Left hindlimb (tissue), 1 donor: Measurements from ENCODE around the gene DDX54.
A peak's percentile ranks its signal among the peaks of the same experiment; 100 is the strongest.

Experiments
- DNase-seq: peaks from one replicate; pipeline ENCODE4 v3.0.0-alpha.2; 2018

Gene DDX54, protein sequence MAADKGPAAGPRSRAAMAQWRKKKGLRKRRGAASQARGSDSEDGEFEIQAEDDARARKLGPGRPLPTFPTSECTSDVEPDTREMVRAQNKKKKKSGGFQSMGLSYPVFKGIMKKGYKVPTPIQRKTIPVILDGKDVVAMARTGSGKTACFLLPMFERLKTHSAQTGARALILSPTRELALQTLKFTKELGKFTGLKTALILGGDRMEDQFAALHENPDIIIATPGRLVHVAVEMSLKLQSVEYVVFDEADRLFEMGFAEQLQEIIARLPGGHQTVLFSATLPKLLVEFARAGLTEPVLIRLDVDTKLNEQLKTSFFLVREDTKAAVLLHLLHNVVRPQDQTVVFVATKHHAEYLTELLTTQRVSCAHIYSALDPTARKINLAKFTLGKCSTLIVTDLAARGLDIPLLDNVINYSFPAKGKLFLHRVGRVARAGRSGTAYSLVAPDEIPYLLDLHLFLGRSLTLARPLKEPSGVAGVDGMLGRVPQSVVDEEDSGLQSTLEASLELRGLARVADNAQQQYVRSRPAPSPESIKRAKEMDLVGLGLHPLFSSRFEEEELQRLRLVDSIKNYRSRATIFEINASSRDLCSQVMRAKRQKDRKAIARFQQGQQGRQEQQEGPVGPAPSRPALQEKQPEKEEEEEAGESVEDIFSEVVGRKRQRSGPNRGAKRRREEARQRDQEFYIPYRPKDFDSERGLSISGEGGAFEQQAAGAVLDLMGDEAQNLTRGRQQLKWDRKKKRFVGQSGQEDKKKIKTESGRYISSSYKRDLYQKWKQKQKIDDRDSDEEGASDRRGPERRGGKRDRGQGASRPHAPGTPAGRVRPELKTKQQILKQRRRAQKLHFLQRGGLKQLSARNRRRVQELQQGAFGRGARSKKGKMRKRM

DNA sequence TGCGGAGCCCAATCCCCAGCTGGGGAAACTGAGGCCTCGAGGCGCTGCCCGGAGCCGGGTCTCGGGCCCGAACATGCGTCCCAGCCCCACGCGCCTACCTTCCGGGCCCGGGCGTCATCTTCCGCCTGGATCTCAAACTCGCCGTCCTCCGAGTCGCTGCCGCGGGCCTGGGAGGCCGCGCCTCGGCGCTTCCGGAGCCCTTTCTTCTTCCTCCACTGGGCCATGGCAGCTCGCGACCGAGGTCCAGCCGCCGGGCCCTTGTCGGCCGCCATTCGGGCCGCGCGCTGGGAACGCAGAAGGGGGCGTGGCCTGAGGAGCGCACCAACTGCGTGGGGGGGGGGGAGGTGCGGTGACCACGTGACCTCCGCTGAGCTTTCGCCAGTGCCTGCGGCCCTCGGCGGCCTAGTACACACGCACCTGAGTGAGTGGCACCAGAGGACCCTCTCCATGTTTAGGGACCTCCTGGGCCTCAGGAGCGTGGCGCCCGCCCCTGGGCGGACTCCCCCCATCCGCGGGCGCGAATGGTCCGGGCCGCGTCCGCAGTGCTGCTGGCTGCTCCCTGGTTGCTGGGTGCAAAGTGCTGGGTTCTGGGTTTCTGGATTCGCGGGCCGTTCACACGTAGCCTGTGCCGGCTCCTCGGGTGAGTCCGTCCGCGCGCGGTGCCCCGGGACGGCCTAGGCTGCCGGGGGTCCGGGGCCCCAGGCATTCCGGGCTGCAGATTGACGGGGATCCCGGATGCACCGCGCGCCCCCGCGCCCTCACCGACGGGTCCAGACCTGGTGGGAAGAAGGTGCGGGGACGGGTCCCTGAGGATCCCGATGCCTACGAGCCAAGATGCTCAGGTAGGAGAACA, at the start of gene DDX54, which contains the start of gene RITA1:
Gene DDX54 (minus strand): TSS at position 299 of the 853 bp plus-strand sequence. CDS start 27 bp downstream, at position 272.
Gene RITA1 (plus strand): TSS at position 542 of the 853 bp plus-strand sequence. CDS start 1,026 bp downstream, outside the sequence.
- DNase-seq, result peak; percentile 89

DNA sequence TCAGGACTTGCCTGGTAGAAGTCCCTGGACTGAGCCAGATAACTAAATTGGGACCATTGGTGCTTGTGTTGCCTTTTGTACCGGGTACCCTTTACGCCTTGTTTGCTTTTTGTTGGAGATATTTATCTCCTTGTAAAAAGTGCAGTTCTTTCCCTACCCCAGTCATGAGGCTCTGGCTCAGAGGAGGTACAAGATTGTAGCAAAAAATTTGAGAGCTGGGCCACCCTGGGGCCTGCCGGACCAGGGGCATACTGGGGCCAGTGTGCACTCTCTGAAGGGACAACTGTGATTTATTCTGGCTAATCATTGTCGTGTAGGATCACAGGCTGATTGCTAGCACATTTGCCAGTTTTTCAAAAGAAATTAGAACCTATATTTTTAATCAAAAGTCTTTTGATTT, 49.2 kb upstream of the DDX54 start:
- no peak for DNase-seq

DNA sequence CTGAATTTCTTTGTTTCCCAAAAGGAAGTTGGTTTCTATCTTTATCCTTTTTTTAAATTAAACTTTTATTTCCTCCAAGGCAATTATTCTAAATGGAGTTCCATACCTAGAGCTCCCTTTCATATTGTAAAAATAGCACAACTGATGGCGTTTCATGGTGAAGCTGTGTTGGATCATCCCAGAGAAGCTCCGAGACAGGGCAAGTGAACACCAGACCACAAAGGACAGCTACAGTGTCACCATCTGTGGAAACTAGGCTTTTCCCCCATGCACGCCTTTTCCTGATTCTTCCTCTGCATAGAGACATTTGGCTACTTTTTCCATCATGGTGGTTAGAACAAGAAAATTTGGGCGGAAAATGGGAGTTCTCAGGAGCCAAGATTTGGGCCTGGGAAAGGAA, 48.7 kb upstream of the DDX54 start:
- no peak for DNase-seq

DNA sequence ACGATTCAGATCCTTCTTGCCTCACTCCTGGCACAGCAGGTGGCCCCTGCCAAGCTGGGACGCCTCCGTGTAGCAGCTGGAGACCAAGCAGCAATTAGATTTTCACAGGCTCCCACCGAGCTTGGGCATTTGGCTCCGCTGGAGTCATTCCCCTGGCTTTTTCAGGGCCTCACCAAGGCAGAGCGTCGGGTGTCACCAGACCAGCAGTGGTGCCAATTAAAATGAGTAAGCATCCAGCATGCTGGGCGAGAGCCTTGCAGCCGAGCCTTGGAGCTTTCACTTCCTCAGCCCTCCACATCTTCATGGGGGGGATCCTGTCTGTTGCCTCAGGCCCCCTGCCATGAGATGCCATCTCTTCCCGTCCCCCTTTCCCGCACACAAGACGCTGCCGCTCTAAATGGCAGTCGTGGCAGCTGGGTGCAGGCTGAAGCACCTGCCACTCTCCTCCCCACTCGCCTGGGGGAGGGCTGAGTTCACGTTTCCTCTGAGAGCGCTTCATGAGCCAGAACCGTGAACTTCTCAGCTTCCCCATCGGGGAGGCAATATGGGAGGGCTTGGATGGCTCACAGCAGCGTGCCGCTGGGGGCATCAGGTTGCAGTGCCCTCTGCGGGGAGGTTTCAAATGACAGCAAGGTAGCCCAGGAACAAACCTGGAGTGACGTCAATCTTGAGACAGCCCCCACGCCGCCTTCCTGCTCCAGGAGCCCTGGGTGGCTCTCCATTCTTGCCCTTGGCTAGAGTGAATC, 47.7 kb upstream of the DDX54 start:
- peak; percentile 66 for DNase-seq

DNA sequence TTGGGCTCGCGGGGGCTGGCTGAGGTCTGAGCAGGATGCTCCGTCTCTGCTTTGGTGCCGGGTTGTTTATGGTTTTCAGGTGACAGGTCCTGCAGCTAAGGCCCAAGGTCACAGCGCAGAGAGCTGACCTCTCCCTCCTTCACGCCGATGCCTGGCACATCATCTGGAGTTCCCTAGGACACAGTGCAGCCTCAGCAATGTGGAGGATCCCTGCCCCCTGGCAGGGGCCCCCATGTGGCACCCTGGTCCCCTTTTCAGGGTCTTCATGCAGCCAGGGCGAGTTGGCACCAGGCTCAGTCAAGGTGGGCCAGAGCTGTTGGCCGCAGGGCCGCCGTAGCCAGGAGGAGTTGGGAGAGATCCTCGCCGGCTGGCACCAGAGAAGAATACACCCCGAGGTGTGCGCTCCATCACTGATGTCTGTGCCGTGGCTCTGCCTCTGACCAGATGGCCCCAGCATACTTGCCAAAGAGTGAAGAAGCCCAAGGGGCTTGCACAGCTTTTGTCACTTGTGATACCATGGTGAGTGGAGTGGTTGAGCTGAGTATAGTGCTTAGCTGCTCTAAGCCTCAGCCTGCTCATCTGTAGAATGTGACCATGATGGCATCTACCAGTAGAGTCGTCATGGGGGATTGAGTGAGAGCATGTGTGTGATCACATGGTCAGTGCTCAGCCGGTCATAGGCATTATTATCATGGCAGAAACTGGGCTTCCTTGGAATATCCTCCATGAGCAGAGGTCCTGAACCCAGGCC, 47.0 kb upstream of the DDX54 start:
- no peak for DNase-seq

DNA sequence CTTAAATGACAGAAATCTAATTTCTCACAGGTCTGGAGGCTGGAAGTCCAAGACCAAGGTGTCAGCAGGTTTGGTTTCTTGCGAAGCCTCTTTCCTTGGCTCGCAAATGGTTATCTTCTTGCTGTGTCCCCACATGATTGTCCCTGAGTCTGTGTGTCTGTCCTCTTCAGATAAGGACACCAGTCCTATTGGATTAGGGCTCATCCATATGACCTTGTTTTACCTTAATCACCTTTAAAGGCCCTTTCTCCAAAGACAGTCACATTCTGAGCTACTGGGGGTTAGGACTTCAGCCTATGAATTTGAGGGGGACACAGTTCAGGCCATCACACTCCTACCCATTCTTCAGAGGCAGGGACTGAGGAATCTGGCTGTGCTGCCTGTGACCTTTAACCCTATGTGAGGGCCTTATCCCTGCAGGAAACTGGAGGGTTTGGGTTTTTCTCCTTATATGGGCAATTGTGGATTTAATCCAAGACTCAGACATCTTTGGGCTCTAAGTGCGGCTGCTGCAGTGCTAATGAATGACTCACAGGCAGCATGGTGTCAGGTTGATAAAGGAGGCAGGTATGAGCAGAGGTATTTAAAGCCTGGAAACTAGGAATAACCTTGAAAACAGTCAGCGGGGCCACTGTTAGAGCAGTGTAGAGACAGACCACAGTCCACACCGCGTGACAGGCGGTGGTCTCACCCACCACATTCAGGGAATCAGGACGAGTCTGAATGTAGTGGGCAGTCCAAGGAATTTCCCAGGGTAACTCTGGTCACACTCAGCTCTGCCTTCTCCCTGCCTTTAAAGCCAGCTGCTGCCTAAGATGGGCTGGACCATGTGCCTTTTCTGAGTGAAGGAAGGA, 46.2 kb upstream of the DDX54 start:
- no peak for DNase-seq

DNA sequence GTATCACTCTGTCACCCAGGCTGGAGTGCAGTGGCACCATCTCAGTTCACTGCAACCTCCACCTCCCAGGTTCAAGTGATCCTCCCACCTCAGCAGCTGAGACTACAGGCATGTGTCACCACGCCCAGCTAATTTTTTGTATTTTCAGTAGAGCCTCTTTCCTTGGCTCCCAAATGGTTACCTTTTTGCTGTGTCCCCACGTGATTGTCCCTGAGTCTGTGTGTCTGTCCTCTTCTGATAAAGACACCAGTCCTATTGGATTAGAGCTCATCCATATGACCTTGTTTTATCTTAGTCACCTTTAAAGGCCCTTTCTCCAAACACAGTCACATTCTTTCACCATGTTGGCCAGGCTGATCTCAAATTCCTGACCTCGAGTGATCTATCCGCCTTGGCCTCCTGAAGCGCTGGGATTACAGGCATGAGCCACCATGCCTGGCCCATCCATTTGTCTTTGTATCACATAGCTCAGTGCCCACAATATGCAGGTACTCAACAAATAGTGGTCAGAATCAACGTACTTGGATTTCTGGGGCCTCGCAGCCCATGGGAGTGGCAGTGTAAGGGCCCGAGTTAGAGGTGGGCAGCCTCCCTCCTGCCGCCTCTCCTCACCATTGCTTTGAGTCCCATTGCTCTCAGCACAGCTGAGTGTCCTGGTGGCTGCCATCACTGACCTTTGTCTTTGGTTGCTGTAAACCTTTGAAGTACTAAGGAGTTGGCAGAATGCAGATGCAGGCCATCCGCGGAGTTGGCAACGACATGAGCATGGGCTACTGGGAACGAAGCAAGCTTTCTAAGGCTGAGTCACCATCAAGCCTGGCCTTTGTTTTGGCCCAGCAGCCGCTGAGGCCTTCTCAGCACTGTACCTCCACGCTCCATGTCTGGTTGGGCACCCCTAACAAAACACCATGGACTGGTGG, 45.3 kb upstream of the DDX54 start:
- no peak for DNase-seq

DNA sequence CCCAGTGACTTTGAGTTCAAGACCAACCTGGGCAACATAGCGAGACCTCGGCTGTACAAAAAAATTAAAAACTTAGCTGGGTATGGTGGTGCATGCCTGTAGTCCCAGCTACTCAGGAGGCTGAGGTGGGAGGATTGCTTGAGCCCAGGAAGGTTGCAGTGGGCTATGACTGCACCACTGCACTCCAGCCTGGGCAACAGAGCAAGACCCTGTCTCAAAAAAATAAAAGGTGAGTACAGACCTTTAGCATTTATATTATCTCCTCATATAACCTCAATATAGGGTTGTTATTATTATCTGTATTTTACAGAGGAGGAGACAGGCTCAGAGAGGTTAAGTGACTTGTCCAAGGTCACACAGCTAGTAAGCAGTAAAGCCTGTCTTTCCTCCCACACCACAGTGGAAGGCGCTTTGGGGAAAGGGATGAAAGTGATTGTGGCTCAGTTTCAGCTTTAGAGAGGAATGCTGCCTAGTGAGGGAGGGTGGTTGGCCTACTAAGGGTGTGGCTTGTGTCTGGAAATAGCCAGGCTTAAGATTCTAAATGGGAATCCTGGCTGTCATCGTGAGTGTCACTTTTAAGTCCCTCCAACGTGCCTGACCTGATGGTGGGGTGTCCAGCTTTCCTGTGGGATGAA, 43.2 kb upstream of the DDX54 start:
- DNase-seq, result no peak

DNA sequence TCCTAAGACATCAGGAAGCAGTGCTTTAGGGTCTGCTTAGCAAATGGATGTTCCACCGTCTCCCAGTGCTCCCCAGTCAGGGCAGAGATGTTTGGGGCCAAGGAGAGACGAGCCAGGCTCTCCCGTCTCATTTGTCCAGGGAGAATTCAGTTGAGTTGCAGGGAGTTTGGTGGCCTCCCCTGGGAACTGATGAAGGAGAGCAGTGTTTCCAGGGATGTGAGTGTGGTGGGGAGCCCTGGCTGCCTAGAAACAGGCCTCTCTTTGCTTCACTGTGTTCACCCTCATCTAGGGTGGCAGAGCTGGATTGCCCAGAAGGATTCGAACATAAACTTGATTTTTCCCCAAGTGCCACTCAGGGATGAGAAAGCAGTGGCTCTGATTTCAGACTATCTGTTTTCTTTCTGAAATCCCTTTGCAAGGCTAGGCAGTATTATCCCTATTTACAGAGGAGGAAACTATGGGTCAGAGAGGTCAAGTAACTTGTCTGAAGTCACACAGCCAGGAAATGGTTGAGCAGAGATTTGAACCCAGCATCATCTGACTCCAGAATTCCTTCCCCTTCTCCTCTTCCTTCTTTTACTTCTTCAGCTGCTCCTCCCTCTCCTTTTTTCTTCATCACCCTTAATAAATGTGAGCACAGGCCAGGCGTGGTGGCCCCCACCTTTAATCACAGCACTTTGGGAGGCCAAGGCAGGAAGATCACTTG, 42.6 kb upstream of the DDX54 start:
- DNase-seq, result no peak

DNA sequence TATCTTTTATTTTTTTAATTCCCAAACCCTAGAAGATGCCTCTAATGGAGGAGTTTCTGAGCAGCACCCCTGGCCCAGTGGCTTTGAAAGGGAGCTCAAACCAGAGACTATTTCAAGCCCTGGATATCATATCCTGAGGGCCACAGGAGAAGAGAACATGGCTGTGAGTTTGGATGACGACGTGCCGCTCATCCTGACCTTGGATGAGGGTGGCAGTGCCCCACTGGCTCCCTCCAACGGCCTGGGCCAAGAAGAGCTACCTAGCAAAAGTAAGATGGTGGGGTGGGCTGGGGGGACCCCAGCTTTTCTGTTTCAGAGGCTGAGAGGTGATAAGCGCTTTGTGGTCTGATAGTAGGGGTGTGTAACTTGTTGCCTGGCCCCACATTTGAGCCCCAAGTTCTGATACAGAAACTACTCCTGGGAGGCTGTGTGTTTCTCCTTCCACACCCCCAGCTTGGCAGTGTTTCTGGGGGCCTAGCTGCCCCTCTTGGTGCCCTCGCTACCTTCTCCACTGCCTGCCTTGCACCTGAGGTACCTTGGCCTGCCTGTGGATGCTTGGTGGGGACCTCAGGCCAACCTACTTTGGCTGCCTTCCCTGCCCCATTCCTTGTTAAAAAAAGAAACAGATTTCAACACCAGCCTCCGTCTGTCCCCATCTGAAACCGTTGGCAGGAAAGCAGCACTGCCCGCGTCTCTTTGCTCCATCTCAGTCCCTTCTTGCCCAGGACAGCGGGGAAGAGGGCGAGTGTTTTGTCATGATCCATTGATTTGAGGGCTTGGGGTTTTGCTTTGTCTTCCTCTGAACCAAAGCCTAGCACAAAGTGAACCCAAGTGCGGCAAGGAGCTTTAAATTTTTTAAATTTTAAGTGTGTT, 41.7 kb upstream of the DDX54 start:
- DNase-seq, result no peak

DNA sequence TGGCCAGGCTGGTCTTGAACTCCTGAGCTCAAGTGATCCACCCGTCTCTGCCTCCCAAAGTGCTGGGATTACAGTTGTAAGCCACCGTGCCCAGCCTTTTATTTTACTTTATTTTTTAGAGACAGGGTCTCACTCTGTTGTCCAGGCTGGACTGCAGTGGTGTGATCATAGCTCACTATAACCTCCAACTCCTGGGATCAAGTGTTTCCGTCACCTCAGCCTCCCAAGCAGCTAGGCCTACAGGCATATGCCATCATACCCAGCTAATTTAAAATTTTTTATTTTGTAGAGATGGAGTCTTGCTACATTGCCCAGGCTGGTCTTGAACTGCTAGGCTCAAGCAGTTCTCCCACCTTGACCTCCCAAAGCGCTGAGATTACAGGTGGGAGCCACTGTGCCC, 39.7 kb upstream of the DDX54 start:
- no peak for DNase-seq

DNA sequence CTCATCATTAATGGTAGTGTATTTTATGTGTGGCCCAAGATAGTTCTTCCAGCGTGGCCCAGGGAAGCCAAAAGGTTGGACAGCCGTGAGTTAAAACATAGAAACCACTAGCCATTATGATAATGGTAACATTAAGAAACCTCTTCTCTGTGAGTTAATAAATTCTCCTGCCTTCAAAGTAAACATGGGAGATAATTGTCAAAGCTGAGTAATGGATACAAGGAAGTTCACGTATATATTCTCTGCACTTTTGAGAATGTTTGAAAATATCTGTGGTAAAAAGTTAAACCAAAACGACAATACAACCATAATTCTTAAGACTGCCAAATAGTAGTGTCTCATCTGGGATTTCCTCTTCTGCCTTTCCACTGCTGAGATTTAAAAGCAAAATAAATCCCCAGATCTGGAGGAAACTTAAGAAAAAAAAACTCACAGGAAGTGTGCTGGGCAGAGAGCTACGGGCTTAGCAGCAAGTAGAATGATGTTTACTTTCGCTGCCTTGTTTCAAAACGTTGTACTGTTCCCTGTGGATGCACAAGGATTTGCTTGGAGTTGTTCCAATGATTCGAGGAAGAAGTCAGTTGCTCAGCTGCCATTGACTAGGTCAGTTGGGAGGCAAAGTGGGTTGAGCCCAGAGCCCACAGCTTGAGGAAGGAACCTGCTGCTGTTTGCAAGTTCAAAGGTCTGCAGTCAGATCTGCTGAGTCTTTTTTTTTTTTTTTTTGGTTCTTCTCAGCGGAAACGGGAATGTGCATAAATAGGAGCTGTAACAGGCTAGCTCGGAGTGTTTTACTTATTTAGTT, 37.7 kb upstream of the DDX54 start:
- DNase-seq, result peak; percentile 64

DNA sequence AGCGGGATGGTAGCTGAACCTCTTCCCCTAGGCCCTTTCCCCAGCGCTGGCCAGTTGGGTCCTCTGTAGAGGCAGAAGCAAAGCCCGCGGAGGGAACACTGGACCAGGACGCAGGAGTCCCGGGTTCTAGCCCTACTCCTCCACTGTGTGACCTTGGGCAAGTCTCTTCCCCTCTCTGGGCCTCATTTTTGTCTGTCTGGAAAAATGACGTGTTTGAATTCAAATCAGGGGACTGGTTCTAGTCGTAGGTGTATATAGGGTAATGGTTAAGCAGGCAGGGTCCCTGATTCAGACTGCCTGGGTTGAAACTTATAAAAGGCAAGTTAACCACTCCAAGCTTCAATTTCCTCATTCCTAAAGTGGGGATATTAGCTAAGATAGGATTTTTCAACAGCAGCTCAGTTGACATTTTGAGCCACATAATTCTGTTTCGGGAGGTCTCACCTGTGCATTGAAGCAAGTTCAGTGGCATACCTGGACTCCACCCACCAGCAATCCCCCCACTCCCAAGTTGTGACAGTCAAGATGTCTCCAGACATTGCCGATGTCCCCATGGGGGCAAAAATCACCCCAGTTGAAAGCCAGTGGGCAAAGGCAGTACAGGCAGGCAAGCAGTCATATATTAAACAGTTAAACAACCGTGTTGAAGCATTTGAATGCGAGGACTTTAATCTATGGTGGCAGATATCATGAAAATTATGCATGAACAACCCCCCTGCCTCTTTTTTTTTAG, 36.9 kb upstream of the DDX54 start:
- DNase-seq, result no peak

DNA sequence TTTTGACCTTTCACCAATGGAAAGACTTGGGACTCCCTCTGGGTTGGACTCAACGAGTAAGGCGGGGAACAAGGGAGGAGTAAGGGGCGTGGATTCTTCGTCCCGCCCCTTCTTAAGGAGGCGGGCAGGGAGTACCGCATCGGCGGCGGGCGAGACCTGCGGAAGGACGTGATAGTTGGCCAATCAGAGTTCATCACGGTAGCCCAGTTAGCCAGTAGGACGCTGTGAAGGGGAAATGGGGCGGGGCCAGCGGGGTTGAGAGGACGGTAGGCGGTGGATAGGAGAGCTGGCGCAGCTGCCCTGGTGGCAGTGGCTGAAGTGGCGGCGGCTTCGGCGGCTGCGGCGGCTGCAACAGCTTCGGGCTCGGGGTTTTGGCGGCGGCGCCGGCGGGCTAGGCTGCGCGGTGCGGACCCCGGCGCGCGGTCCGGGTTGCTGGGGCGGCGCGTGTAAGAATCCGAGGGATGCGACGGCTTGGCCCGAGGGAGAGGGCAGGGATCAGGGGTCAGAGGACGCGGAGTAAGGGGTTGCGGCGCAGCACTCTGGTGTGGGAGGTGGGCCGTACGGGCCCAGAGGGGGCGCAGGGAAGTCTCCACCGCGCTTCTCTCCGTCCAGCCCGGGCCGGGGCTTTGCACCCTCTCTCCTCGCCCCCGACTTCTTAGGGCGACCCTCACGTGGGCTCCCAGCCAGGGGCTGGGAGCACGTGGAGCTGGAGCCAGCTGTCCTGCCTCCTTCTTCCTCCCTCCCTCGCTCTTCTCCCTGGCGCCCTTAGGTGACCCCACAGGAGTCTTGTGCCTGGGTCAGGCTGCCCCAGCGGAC, 36.1 kb upstream of the DDX54 start, which contains the start of gene TPCN1:
Gene TPCN1 (plus strand): TSS at position 284 of the 816 bp plus-strand sequence. CDS start 5,389 bp downstream, outside the sequence.
- DNase-seq, result peak; percentile 100
